PC-3 (cell line): Measurements from ENCODE around the gene PPP2R5D.

Source experiments
- EZH2phosphoT487 ChIP-seq: fragments of 300-600 bp; sonication (generic); IDR thresholded peaks from 2 replicates; pipeline ENCODE4 v1.6.1; 2018; ENCODE audit warnings: mild to moderate bottlenecking, antibody characterized with exemption, low read length, borderline replicate concordance
- TF ChIP-seq, protein P1 (sequence below): fragments of 300-600 bp; sonication (generic); conservative IDR thresholded peaks from 2 replicates; pipeline ENCODE4 v1.5.1; 2017; ENCODE audit warnings: antibody characterized with exemption, low read depth, mild to moderate bottlenecking, low read length

GRCh38 chr6:42936398-42936797 lies 48.0 kb upstream of the PPP2R5D start:
- TF ChIP-seq, protein P1, sequence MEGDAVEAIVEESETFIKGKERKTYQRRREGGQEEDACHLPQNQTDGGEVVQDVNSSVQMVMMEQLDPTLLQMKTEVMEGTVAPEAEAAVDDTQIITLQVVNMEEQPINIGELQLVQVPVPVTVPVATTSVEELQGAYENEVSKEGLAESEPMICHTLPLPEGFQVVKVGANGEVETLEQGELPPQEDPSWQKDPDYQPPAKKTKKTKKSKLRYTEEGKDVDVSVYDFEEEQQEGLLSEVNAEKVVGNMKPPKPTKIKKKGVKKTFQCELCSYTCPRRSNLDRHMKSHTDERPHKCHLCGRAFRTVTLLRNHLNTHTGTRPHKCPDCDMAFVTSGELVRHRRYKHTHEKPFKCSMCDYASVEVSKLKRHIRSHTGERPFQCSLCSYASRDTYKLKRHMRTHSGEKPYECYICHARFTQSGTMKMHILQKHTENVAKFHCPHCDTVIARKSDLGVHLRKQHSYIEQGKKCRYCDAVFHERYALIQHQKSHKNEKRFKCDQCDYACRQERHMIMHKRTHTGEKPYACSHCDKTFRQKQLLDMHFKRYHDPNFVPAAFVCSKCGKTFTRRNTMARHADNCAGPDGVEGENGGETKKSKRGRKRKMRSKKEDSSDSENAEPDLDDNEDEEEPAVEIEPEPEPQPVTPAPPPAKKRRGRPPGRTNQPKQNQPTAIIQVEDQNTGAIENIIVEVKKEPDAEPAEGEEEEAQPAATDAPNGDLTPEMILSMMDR: no peak
- no peak for TF ChIP-seq EZH2phosphoT487
